Glutamatergic neuron (in vitro differentiated cells): Measurements from ENCODE around the gene CA6. TPM values are rescaled to one million over a fixed set of nuclear protein-coding genes. Genes with fewer than 3 reads are reported as not detected.
"Not testable (repeated sequence)": the region's sequence is repeated elsewhere in the genome, so short reads cannot be mapped to it uniquely, and the experiment has no call there.

Experiments
- DNase-seq: peaks from one replicate; pipeline ENCODE4 v3.0.0; 2022
- H3K27ac Mint-ChIP-seq: one replicate; pipeline ENCODE4 v1.8.0; 2020; ENCODE audit warnings: mild to moderate bottlenecking, mixed read lengths, inconsistent platforms; ENCODE audit not compliant: unreplicated experiment
- H3K27me3 Mint-ChIP-seq: one replicate; pipeline ENCODE4 v1.8.0; 2020; ENCODE audit warnings: mild to moderate bottlenecking, moderate library complexity, mixed read lengths, inconsistent platforms; ENCODE audit not compliant: unreplicated experiment
- H3K36me3 Mint-ChIP-seq: one replicate; pipeline ENCODE4 v1.8.0; 2020; ENCODE audit warnings: mild to moderate bottlenecking, mixed read lengths, inconsistent platforms; ENCODE audit not compliant: unreplicated experiment
- H3K4me1 Mint-ChIP-seq: one replicate; pipeline ENCODE4 v1.8.0; 2020; ENCODE audit warnings: mild to moderate bottlenecking, low read depth, mixed read lengths, inconsistent platforms; ENCODE audit not compliant: unreplicated experiment
- H3K4me3 Mint-ChIP-seq: one replicate; pipeline ENCODE4 v1.8.0; 2020; ENCODE audit warnings: mild to moderate bottlenecking, mixed read lengths, inconsistent platforms; ENCODE audit not compliant: unreplicated experiment
- H3K9me3 Mint-ChIP-seq: one replicate; pipeline ENCODE4 v1.8.0; 2020; ENCODE audit warnings: mild to moderate bottlenecking, moderate library complexity, mixed read lengths, inconsistent platforms; ENCODE audit not compliant: unreplicated experiment
- total RNA-seq: library from RNA; stranded (reverse); fragmentation: NEBNext Ultra II Directional; extraction: Animal tissue kit (Norgen Biotek cat#: 25700); gene quantifications from one replicate; pipeline ENCODE4 v1.2.1, GENCODE V29; 2021; ENCODE audit not compliant: unreplicated experiment
- TF ChIP-seq, protein P1 (sequence below): fragments of 200-600 bp; sonication (generic); IDR thresholded peaks from one replicate; pipeline ENCODE4 v1.5.0; 2021; ENCODE audit not compliant: partially characterized antibody, unreplicated experiment

The CA6 gene
- total RNA-seq, 1 donor from 2014 or later = not detected

DNA sequence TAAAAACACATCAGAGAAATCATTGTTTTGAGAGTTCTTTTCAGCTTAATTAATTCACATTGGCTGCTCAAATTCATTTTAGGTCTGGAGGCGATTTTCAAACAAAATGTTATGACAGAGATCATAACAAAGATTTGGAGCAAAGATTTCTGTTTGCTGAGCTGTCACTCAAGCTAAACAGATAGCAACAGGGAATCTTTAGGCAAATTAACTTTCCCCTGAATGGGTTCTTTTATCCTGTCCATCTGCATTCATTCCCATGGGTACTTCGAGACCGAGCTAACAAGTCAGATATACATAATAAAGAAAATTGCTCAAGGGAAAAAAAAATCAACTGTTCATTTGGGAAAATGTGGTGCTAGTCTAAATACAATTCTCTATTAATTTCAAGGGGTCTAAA lies 30.2 kb upstream of the CA6 start:
- TF ChIP-seq, protein P1, sequence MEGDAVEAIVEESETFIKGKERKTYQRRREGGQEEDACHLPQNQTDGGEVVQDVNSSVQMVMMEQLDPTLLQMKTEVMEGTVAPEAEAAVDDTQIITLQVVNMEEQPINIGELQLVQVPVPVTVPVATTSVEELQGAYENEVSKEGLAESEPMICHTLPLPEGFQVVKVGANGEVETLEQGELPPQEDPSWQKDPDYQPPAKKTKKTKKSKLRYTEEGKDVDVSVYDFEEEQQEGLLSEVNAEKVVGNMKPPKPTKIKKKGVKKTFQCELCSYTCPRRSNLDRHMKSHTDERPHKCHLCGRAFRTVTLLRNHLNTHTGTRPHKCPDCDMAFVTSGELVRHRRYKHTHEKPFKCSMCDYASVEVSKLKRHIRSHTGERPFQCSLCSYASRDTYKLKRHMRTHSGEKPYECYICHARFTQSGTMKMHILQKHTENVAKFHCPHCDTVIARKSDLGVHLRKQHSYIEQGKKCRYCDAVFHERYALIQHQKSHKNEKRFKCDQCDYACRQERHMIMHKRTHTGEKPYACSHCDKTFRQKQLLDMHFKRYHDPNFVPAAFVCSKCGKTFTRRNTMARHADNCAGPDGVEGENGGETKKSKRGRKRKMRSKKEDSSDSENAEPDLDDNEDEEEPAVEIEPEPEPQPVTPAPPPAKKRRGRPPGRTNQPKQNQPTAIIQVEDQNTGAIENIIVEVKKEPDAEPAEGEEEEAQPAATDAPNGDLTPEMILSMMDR = no peak
- no peak for DNase-seq
- peaks cover 1% of the 10 kb centered on the region for H3K27me3 Mint-ChIP-seq
- no peak overlapping the region for H3K4me3 Mint-ChIP-seq
- peaks cover 7% of the 10 kb centered on the region for H3K4me1 Mint-ChIP-seq
- H3K36me3 Mint-ChIP-seq = no peaks in the 10 kb centered on the region
- peaks cover 3% of the 10 kb centered on the region for H3K9me3 Mint-ChIP-seq
- no peak overlapping the region for H3K27ac Mint-ChIP-seq

DNA sequence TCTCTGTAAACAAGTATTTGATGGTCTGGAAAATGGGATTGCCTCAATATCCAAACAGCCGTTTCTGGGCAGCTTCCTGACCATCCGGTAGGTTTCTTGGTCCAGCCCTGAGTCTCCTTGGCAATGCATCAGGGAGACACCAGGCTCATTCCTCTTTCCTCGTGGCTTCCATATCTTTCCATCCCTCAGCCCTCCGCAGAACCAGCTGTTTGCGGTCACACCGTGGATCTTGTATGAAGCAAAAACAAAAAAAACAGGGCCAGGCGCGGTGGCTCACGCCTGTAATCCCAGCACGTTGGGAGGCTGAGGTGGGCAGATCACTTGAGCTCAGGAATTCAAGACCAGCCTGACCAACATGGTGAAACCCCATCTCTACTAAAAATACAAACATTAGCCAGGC lies 28.1 kb upstream of the CA6 start:
- not testable (repeated sequence) for DNase-seq, H3K4me1 Mint-ChIP-seq, H3K36me3 Mint-ChIP-seq, H3K9me3 Mint-ChIP-seq, H3K4me3 Mint-ChIP-seq, H3K27me3 Mint-ChIP-seq, H3K27ac Mint-ChIP-seq

DNA sequence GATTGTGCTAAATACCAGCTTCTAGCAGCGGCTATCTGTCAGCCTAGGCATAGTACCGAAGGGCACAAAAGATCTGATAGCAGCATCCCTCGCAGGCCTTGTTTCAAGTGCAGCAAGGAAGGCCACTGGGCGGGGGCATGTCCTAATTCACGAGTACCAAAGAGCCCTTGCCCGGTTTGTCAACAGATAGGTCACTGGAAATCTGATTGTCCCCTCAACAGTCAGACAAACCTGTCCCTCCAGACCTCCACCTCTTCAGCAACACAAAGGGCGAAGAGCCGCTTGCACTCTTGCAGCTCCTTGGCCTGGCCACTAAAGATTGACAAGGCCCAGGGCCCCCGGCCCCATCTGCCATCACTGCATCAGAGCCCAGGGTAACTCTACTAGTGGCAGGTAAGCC lies 22.7 kb upstream of the CA6 start:
- H3K9me3 Mint-ChIP-seq = no peaks in the 10 kb centered on the region
- TF ChIP-seq, protein P1 = no peak
- no peaks in the 10 kb centered on the region for H3K4me1 Mint-ChIP-seq

DNA sequence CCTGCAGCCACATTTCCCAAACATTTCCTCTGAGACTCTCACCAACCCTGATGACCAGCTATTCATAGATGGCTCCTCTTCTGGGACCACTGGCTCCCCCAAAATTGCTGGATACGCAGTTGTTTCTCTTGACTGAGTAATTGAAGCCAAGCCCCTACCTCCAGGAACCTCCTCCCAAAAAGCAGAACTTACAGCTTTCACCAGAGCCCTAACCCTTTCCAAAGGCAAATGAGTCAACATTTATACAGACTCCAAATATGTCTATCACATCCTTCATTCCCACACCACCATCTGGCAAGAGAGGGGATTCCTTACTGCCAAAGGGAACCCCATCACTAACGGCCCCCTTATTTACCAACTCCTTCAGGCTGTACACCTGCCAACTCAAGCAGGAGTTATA lies 20.3 kb upstream of the CA6 start:
- Mint-ChIP-seq H3K4me3 (no peak overlapping the region), H3K9me3 (no peaks in the 10 kb centered on the region), H3K4me1 (no peaks in the 10 kb centered on the region), H3K27ac (no peak overlapping the region), H3K27me3 (no peaks in the 10 kb centered on the region), H3K36me3 (no peaks in the 10 kb centered on the region)
- DNase-seq = no peak
- TF ChIP-seq, protein P1 = no peak

More for the DNA sequence above, 22.7 kb upstream of the CA6 start:
- H3K27ac Mint-ChIP-seq = no peak overlapping the region
- DNase-seq = no peak
- no peaks in the 10 kb centered on the region for H3K36me3 Mint-ChIP-seq
- H3K4me3 Mint-ChIP-seq = no peak overlapping the region
- peaks cover 1% of the 10 kb centered on the region for H3K27me3 Mint-ChIP-seq

DNA sequence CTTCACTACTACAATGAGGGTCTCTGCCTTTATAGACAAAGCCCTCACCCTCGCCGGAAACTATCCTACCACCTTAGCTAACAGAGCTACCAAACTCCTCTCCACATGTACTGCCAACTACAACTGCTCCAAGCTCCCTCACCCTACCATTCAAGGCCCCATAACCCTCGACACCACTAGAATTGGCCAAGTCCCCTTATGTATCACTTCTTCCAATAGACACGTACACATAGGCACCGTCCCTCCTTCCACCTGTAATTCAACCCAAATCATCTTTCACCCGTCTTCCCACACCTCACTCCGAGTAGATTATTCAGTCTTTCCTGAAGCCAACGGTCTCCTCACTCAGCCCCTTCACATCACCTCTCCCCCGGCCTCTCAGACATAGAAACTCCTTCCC lies 19.7 kb upstream of the CA6 start:
- Mint-ChIP-seq H3K36me3 (no peaks in the 10 kb centered on the region), H3K27ac (no peak overlapping the region), H3K4me1 (no peaks in the 10 kb centered on the region), H3K27me3 (no peaks in the 10 kb centered on the region), H3K9me3 (no peaks in the 10 kb centered on the region), H3K4me3 (no peak overlapping the region)
- DNase-seq = no peak
- TF ChIP-seq, protein P1 = no peak
